Kidney epithelial cell (primary cell): ENCODE results near the gene MKLN1. TPM values are rescaled to one million over a fixed set of nuclear protein-coding genes. Genes with fewer than 3 reads are reported as not detected.

Source experiments
- DNase-seq: peaks from one replicate; pipeline ENCODE4 v3.0.0-alpha.2; 2010; ENCODE audit warnings: low read depth
- H3K27me3 ChIP-seq: 2 replicates; pipeline ENCODE4 v1.6.0; 2011; ENCODE audit warnings: low read length; ENCODE audit not compliant: control insufficient read depth, insufficient read depth
- H3K36me3 ChIP-seq: 2 replicates; pipeline ENCODE4 v1.5.1; 2011; ENCODE audit warnings: low read length; ENCODE audit not compliant: control insufficient read depth, insufficient read depth
- H3K4me3 ChIP-seq: 2 replicates; pipeline ENCODE4 v1.5.1; 2011; ENCODE audit warnings: low read depth, mild to moderate bottlenecking, control low read depth, low read length
- CTCF ChIP-seq: IDR thresholded peaks from 2 replicates; pipeline ENCODE4 v1.5.1; 2011; ENCODE audit warnings: mild to moderate bottlenecking, moderate library complexity, low read length, control low read depth, inconsistent platforms; ENCODE audit not compliant: insufficient read depth, poor library complexity, severe bottlenecking
- total RNA-seq: library from RNA; depleted of rRNA; stranded (reverse); fragments of >200 nt; gene quantifications from 2 replicates; pipeline ENCODE4 v1.2.3, GENCODE V29; 2015

Gene MKLN1
- total RNA-seq, 1 donor from 2014 or later: 18.8 TPM

- no peak for DNase-seq
- TF ChIP-seq CTCF: no peak
Measured at GRCh38 chr7:131383417-131384285, 56.0 kb downstream of the MKLN1 start.

GRCh38 chr7:131384286-131384635, 56.6 kb downstream of the MKLN1 start:
- H3K27me3 ChIP-seq: no peaks in the 10 kb centered on the region
- no peak overlapping the region for H3K4me3 ChIP-seq
- DNase-seq: no peak
- no peaks in the 10 kb centered on the region for H3K36me3 ChIP-seq
- TF ChIP-seq CTCF: no peak

More at GRCh38 chr7:131383417-131384285, 56.0 kb downstream of the MKLN1 start:
- no peaks in the 10 kb centered on the region for H3K36me3 ChIP-seq
- H3K4me3 ChIP-seq: no peak overlapping the region
- H3K27me3 ChIP-seq: no peaks in the 10 kb centered on the region

- Histone ChIP-seq H3K36me3 (no peaks in the 10 kb centered on the region), H3K27me3 (no peaks in the 10 kb centered on the region), H3K4me3 (no peak overlapping the region)
- no peak for TF ChIP-seq CTCF
- no peak for DNase-seq
Measured at GRCh38 chr7:131385039-131385605, 57.4 kb downstream of the MKLN1 start.

- TF ChIP-seq CTCF: no peak
- Histone ChIP-seq H3K27me3 (no peaks in the 10 kb centered on the region), H3K36me3 (no peaks in the 10 kb centered on the region), H3K4me3 (no peak overlapping the region)
- DNase-seq: no peak
Measured at GRCh38 chr7:131388126-131388525, 60.5 kb downstream of the MKLN1 start.

- no peak for TF ChIP-seq CTCF
- Histone ChIP-seq H3K36me3 (no peaks in the 10 kb centered on the region), H3K27me3 (no peaks in the 10 kb centered on the region), H3K4me3 (no peak overlapping the region)
- DNase-seq: no peak
Measured at GRCh38 chr7:131390275-131390674, 62.6 kb downstream of the MKLN1 start.
